ENCODE data around the gene TMEM169. TPM values are rescaled to one million over a fixed set of nuclear protein-coding genes. Genes with fewer than 3 reads are reported as not detected.

The TMEM169 gene
- total and polyA plus RNA-seq, 2 of the 13 experiments (the other 11 are each of a cell fraction or from before 2014, with no cell fraction given) = 1.5 to 4.5 TPM

GRCh38 chr2:216084547-216084946 lies 2.8 kb downstream of the TMEM169 start (continued):
- TF ChIP-seq, protein P1, sequence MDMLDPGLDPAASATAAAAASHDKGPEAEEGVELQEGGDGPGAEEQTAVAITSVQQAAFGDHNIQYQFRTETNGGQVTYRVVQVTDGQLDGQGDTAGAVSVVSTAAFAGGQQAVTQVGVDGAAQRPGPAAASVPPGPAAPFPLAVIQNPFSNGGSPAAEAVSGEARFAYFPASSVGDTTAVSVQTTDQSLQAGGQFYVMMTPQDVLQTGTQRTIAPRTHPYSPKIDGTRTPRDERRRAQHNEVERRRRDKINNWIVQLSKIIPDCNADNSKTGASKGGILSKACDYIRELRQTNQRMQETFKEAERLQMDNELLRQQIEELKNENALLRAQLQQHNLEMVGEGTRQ (IDR thresholded peaks at IDR 0.05; ENCODE audit: low read depth, low read length) = no peak
- TF ChIP-seq, protein P1 (CRISPR knock-in tag; IDR thresholded peaks at IDR 0.05; ENCODE audit: borderline replicate concordance) = no peak
- TF ChIP-seq, protein P2, sequence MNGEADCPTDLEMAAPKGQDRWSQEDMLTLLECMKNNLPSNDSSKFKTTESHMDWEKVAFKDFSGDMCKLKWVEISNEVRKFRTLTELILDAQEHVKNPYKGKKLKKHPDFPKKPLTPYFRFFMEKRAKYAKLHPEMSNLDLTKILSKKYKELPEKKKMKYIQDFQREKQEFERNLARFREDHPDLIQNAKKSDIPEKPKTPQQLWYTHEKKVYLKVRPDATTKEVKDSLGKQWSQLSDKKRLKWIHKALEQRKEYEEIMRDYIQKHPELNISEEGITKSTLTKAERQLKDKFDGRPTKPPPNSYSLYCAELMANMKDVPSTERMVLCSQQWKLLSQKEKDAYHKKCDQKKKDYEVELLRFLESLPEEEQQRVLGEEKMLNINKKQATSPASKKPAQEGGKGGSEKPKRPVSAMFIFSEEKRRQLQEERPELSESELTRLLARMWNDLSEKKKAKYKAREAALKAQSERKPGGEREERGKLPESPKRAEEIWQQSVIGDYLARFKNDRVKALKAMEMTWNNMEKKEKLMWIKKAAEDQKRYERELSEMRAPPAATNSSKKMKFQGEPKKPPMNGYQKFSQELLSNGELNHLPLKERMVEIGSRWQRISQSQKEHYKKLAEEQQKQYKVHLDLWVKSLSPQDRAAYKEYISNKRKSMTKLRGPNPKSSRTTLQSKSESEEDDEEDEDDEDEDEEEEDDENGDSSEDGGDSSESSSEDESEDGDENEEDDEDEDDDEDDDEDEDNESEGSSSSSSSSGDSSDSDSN (CRISPR knock-in tag; IDR thresholded peaks at IDR 0.05) = no peak
- TF ChIP-seq ZNF44 (CRISPR knock-in tag; IDR thresholded peaks at IDR 0.05) (no peak), ARID3A (IDR thresholded peaks at IDR 0.05; ENCODE audit: low read depth, low read length) (no peak), JUNB (CRISPR knock-in tag; IDR thresholded peaks at IDR 0.05; ENCODE audit: borderline replicate concordance) (no peak), ZNF670 (CRISPR knock-in tag; IDR thresholded peaks at IDR 0.05; ENCODE audit: borderline replicate concordance) (no peak), ELF4 (CRISPR knock-in tag; IDR thresholded peaks at IDR 0.05; ENCODE audit: borderline replicate concordance) (no peak)
- TF ChIP-seq, protein P3, sequence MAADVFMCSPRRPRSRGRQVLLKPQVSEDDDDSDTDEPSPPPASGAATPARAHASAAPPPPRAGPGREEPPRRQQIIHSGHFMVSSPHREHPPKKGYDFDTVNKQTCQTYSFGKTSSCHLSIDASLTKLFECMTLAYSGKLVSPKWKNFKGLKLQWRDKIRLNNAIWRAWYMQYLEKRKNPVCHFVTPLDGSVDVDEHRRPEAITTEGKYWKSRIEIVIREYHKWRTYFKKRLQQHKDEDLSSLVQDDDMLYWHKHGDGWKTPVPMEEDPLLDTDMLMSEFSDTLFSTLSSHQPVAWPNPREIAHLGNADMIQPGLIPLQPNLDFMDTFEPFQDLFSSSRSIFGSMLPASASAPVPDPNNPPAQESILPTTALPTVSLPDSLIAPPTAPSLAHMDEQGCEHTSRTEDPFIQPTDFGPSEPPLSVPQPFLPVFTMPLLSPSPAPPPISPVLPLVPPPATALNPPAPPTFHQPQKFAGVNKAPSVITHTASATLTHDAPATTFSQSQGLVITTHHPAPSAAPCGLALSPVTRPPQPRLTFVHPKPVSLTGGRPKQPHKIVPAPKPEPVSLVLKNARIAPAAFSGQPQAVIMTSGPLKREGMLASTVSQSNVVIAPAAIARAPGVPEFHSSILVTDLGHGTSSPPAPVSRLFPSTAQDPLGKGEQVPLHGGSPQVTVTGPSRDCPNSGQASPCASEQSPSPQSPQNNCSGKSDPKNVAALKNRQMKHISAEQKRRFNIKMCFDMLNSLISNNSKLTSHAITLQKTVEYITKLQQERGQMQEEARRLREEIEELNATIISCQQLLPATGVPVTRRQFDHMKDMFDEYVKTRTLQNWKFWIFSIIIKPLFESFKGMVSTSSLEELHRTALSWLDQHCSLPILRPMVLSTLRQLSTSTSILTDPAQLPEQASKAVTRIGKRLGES (CRISPR knock-in tag; IDR thresholded peaks at IDR 0.05; ENCODE audit: borderline replicate concordance) = no peak
- TF ChIP-seq, protein P4, sequence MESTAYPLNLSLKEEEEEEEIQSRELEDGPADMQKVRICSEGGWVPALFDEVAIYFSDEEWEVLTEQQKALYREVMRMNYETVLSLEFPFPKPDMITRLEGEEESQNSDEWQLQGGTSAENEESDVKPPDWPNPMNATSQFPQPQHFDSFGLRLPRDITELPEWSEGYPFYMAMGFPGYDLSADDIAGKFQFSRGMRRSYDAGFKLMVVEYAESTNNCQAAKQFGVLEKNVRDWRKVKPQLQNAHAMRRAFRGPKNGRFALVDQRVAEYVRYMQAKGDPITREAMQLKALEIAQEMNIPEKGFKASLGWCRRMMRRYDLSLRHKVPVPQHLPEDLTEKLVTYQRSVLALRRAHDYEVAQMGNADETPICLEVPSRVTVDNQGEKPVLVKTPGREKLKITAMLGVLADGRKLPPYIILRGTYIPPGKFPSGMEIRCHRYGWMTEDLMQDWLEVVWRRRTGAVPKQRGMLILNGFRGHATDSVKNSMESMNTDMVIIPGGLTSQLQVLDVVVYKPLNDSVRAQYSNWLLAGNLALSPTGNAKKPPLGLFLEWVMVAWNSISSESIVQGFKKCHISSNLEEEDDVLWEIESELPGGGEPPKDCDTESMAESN (CRISPR knock-in tag; conservative IDR thresholded peaks at IDR 0.05) = no peak
